Measurements from ENCODE around the gene GRB7.
A peak's percentile ranks its signal among the peaks of the same experiment; 100 is the strongest.

Gene GRB7

DNA sequence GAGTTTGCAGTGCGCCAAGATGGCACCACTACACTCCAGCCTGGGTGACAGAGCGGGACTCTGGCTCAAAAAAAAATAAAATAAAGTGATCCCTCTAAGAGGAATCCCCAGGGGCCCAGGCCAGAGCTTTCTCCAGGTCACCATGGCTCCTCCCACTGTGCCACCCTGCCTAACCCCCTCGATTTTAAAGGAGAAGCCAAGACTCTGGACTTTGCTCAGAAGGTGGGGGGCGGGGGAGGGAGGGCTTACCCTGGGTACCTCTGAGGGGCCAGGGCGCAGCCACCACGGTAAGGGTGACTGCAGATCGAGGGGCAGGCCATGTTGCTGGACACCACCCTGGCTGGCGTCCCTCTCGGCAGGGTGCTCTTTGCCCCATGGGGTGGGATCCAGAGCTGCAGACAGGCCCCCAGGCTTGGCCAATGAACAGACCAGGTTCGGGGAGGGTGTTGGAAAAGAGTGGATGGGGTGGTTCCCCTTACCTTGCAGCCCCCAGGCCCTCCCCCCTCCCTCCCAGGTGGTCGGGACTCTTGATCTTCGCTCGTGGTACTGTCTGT, 455 bp upstream of the GRB7 start:
- Histone ChIP-seq H3K4me3 (ENCODE audit: low read length) (peak overlapping the region; percentile 85), H3K4me1 (ENCODE audit: insufficient read depth, low read length) (peaks cover 19% of the 10 kb centered on the region), H3K36me3 (ENCODE audit: insufficient read depth, low read depth, low read length) (no peaks in the 10 kb centered on the region), H3K27me3 (ENCODE audit: insufficient read depth, low read length) (peaks cover 9% of the 10 kb centered on the region; the same call in 1 of the 2 replicates), H3K9me3 (ENCODE audit: insufficient read depth, low read depth, low read length) (no peaks in the 10 kb centered on the region), H3K9ac (ENCODE audit: low read depth, low read length) (peak overlapping the region; percentile 96; the same call in 1 of the 2 replicates), H3K27ac (ENCODE audit: low read length) (peak overlapping the region; percentile 76)

- peaks cover 9% of the 10 kb centered on the region; the same call in 1 of the 2 replicates for H3K27me3 ChIP-seq (ENCODE audit: insufficient read depth, low read length)
- H3K4me3 ChIP-seq (ENCODE audit: low read length), result peak overlapping the region; percentile 85
- peaks cover 9% of the 10 kb centered on the region for H3K36me3 ChIP-seq (ENCODE audit: insufficient read depth, low read depth, low read length)
- peak overlapping the region; percentile 92 for H3K27ac ChIP-seq (ENCODE audit: low read length)
- peaks cover 19% of the 10 kb centered on the region for H3K4me1 ChIP-seq (ENCODE audit: insufficient read depth, low read length)
- H3K9ac ChIP-seq (ENCODE audit: low read depth, low read length), result peak overlapping the region; percentile 96
- no peaks in the 10 kb centered on the region for H3K9me3 ChIP-seq (ENCODE audit: insufficient read depth, low read depth, low read length)
Measured at GRCh38 chr17:39738568-39738901, 797 bp downstream of the GRB7 start.

DNA sequence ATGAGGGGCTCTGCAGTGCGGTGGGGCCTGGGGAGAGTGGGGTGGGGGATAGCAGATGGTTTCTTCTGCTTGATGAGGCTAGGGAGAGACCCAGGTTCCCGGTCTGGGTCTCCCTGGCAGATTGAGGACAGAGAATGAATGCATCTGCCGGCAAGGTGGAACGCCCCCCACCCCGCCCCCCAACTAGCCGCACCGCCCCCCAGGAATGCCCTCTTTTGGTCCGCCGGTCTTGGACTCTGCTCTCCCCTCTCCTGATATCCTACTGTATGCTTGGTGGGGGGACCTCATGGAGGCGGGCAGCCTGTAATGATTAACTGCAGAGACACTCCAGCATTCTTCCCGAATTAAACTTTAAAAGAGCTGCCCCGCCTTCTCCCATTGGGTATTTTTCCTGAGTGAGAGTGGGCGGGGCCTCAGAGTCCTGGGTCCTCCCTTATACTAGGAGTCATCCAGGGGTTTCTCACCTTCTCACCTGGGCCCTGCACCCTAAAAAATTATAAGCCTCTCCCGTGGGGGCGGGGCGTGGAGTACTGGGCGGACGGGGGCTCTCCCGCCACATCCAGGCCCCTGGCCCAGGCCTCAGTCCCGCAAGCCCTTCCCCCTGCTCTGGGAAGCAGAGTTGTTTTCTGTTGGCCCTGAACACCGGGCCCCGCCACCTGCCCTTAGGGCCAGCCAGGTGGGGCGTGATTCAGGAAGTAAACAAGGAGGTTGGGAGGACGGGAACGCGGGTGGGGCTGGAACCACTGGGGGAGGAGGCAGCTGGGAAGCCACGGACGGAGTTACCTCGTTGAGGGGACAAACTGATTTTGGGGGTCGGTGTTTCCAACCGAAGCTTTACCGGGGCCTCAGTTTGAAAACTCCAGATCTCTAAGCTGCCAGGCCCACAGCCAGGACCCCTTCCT, 1.5 kb downstream of the GRB7 start:
- peak overlapping the region; percentile 85 for H3K4me3 ChIP-seq (ENCODE audit: low read length)

GRCh38 chr17:39739885-39740356, 2.2 kb downstream of the GRB7 start:
- Histone ChIP-seq H3K27ac (ENCODE audit: low read length) (peak overlapping the region; percentile 92), H3K4me1 (ENCODE audit: insufficient read depth, low read length) (peaks cover 19% of the 10 kb centered on the region), H3K4me3 (ENCODE audit: low read length) (peak overlapping the region; percentile 85), H3K9ac (ENCODE audit: low read depth, low read length) (peak overlapping the region; percentile 90), H3K9me3 (ENCODE audit: insufficient read depth, low read depth, low read length) (no peaks in the 10 kb centered on the region), H3K36me3 (ENCODE audit: insufficient read depth, low read depth, low read length) (peaks cover 23% of the 10 kb centered on the region), H3K27me3 (ENCODE audit: insufficient read depth, low read length) (peaks cover 9% of the 10 kb centered on the region; the same call in 1 of the 2 replicates)

More for the DNA sequence above, 1.5 kb downstream of the GRB7 start:
- Histone ChIP-seq H3K9me3 (ENCODE audit: insufficient read depth, low read depth, low read length) (no peaks in the 10 kb centered on the region), H3K27me3 (ENCODE audit: insufficient read depth, low read length) (peaks cover 9% of the 10 kb centered on the region; the same call in 1 of the 2 replicates), H3K36me3 (ENCODE audit: insufficient read depth, low read depth, low read length) (peaks cover 16% of the 10 kb centered on the region), H3K9ac (ENCODE audit: low read depth, low read length) (peak overlapping the region; percentile 96; the same call in 1 of the 2 replicates), H3K4me1 (ENCODE audit: insufficient read depth, low read length) (peaks cover 19% of the 10 kb centered on the region), H3K27ac (ENCODE audit: low read length) (peak overlapping the region; percentile 92)

DNA sequence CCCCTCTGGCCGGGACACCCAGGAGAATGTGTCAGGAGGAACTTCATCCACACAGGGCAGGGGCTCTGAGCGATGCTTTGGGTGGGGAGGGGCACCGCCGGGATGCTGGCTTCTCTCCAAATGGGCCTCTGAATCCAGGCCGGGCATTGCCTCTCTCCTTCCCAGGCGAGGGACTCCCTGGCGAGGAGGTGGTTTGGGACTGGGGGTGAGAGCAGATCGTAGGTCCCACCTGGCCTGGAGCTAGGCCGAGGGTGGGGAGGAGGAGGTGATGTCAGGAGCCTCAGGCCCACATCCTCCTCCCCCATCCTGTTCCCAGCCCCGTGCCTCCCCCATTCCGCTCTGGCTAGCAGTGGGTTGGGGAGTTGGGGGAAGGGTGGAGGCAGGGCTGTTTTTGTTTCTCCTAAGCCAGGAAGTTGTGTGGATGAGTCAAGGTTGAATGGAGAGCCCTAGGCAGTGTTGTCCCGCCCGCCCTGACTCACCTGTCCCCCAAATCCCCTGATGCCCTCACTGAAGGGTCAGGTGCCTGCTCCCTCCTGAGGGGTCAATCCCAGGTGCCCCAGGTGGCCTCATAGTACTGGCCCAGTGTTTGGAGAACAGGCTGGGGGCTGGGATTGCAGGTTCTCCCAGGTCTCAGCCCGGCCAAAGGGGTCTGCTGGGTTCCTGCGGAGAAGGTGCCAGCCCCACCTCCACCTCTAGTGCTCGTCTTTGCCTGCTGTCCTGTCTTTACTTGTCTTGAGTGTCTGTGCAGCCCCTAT, 2.8 kb downstream of the GRB7 start:
- peak overlapping the region; percentile 94 for H3K27ac ChIP-seq (ENCODE audit: low read length)
- H3K4me1 ChIP-seq (ENCODE audit: insufficient read depth, low read length), result peaks cover 19% of the 10 kb centered on the region
- peaks cover 29% of the 10 kb centered on the region for H3K36me3 ChIP-seq (ENCODE audit: insufficient read depth, low read depth, low read length)
- peak overlapping the region; percentile 90 for H3K9ac ChIP-seq (ENCODE audit: low read depth, low read length)
- H3K9me3 ChIP-seq (ENCODE audit: insufficient read depth, low read depth, low read length), result no peaks in the 10 kb centered on the region
- H3K4me3 ChIP-seq (ENCODE audit: low read length), result peak overlapping the region; percentile 85
- peaks cover 9% of the 10 kb centered on the region; the same call in 1 of the 2 replicates for H3K27me3 ChIP-seq (ENCODE audit: insufficient read depth, low read length)

DNA sequence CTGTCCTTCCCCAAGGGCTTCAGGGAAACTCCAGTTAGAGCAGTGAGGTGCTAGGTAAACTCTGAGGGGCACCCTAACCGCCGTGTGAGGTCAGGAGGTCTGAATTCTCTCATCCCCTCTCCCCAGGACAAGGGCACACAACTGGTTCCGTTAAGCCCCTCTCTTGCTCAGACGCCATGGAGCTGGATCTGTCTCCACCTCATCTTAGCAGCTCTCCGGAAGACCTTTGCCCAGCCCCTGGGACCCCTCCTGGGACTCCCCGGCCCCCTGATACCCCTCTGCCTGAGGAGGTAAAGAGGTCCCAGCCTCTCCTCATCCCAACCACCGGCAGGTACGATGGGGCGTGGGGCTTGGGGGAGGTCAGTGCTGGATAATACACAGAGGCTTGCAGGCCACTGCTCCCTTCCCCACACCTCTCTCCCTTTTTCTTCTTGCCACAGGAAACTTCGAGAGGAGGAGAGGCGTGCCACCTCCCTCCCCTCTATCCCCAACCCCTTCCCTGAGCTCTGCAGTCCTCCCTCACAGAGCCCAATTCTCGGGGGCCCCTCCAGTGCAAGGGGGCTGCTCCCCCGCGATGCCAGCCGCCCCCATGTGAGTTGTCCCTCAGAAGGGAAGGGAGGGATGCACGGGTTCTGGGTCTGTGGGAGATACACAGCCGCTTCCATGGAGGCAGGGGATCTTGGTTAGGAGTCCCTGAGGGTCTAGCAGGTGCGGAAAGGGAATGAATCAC, 4.6 kb downstream of the GRB7 start:
- no peaks in the 10 kb centered on the region for H3K9me3 ChIP-seq (ENCODE audit: insufficient read depth, low read depth, low read length)
- peaks cover 15% of the 10 kb centered on the region for H3K4me1 ChIP-seq (ENCODE audit: insufficient read depth, low read length)
- H3K9ac ChIP-seq (ENCODE audit: low read depth, low read length), result no peak overlapping the region; the same call in 1 of the 2 replicates
- no peak overlapping the region for H3K4me3 ChIP-seq (ENCODE audit: low read length)
- no peak overlapping the region for H3K27ac ChIP-seq (ENCODE audit: low read length)
- peaks cover 41% of the 10 kb centered on the region for H3K36me3 ChIP-seq (ENCODE audit: insufficient read depth, low read depth, low read length)
- H3K27me3 ChIP-seq (ENCODE audit: insufficient read depth, low read length), result peaks cover 9% of the 10 kb centered on the region; the same call in 1 of the 2 replicates

- Histone ChIP-seq H3K9ac (ENCODE audit: low read depth, low read length) (no peak overlapping the region), H3K4me3 (ENCODE audit: low read length) (no peak overlapping the region), H3K36me3 (ENCODE audit: insufficient read depth, low read depth, low read length) (peaks cover 41% of the 10 kb centered on the region), H3K4me1 (ENCODE audit: insufficient read depth, low read length) (peaks cover 15% of the 10 kb centered on the region), H3K27me3 (ENCODE audit: insufficient read depth, low read length) (peaks cover 9% of the 10 kb centered on the region; the same call in 1 of the 2 replicates), H3K27ac (ENCODE audit: low read length) (no peak overlapping the region), H3K9me3 (ENCODE audit: insufficient read depth, low read depth, low read length) (no peaks in the 10 kb centered on the region)
Measured at GRCh38 chr17:39742856-39743436, 5.2 kb downstream of the GRB7 start.

DNA sequence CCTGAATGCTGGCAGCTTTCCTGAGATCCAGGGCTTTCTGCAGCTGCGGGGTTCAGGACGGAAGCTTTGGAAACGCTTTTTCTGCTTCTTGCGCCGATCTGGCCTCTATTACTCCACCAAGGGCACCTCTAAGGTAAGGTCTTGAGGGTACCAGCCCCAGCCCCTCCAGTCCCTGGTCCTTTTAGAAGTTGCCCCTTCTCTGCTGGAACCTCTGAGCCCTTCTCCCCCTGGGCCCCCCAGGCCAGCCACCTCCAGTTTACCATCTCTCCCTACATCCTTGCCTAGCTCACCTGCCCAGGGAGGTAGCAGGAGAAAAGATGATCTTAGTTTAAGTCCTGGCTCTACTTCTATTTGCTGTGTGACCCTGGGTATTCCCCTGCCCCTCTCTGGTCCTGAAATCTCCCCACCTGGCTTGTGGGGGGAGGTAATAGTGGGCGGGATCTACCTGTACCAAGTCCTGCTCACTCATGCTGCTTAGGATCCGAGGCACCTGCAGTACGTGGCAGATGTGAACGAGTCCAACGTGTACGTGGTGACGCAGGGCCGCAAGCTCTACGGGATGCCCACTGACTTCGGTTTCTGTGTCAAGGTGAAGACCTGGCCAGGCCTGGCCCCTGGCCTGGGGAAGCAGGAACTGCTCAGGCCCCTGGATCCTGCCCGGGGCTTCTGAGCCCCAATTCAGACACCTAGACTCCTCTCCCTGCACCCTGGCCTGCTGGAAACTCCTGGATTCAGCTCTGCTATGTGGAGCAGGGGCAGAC, 6.5 kb downstream of the GRB7 start:
- H3K9ac ChIP-seq (ENCODE audit: low read depth, low read length), result no peak overlapping the region
- H3K4me1 ChIP-seq (ENCODE audit: insufficient read depth, low read length), result peaks cover 15% of the 10 kb centered on the region
- H3K4me3 ChIP-seq (ENCODE audit: low read length), result no peak overlapping the region
- peaks cover 41% of the 10 kb centered on the region for H3K36me3 ChIP-seq (ENCODE audit: insufficient read depth, low read depth, low read length)
- H3K27me3 ChIP-seq (ENCODE audit: insufficient read depth, low read length), result peaks cover 4% of the 10 kb centered on the region; the same call in 1 of the 2 replicates
- no peak overlapping the region for H3K27ac ChIP-seq (ENCODE audit: low read length)
- H3K9me3 ChIP-seq (ENCODE audit: insufficient read depth, low read depth, low read length), result no peaks in the 10 kb centered on the region

- no peak overlapping the region for H3K27ac ChIP-seq (ENCODE audit: low read length)
- H3K4me3 ChIP-seq (ENCODE audit: low read length), result no peak overlapping the region
- H3K9ac ChIP-seq (ENCODE audit: low read depth, low read length), result no peak overlapping the region
Measured at GRCh38 chr17:39744836-39745215, 7.1 kb downstream of the GRB7 start.

DNA sequence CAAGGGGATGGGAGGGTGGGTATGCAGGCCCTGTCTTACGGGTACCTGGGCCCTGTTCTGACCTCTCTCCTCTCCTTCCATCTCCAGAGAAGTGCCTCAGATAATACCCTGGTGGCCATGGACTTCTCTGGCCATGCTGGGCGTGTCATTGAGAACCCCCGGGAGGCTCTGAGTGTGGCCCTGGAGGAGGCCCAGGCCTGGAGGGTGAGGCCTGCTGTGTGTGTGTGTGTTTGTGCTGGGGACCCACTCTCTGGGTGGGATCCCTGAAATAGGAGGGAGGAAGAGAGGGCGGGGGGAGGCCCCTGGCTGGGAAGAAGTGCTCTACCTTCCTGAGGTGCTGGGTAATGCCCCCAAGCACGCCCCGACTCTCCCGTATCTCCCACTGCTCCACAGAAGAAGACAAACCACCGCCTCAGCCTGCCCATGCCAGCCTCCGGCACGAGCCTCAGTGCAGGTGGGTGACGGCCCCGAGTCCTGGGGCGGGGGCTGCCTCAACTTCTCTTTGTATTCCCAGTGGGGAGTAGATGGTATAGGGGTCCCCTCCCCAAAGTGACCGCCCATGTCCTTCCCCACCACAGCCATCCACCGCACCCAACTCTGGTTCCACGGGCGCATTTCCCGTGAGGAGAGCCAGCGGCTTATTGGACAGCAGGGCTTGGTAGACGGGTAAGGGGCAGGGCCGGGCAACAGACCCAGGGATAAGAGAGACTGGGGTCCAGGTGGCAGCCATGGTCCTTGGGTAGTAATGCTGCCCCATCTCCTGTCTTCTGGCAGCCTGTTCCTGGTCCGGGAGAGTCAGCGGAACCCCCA, 7.8 kb downstream of the GRB7 start:
- no peak overlapping the region for H3K27ac ChIP-seq (ENCODE audit: low read length)
- peaks cover 41% of the 10 kb centered on the region for H3K36me3 ChIP-seq (ENCODE audit: insufficient read depth, low read depth, low read length)
- no peaks in the 10 kb centered on the region for H3K9me3 ChIP-seq (ENCODE audit: insufficient read depth, low read depth, low read length)
- H3K9ac ChIP-seq (ENCODE audit: low read depth, low read length), result no peak overlapping the region
- H3K4me3 ChIP-seq (ENCODE audit: low read length), result no peak overlapping the region
- H3K4me1 ChIP-seq (ENCODE audit: insufficient read depth, low read length), result peaks cover 9% of the 10 kb centered on the region
- no peaks in the 10 kb centered on the region for H3K27me3 ChIP-seq (ENCODE audit: insufficient read depth, low read length)

More at GRCh38 chr17:39744836-39745215, 7.1 kb downstream of the GRB7 start:
- Histone ChIP-seq H3K36me3 (ENCODE audit: insufficient read depth, low read depth, low read length) (peaks cover 41% of the 10 kb centered on the region), H3K4me1 (ENCODE audit: insufficient read depth, low read length) (peaks cover 15% of the 10 kb centered on the region), H3K27me3 (ENCODE audit: insufficient read depth, low read length) (peaks cover 4% of the 10 kb centered on the region; the same call in 1 of the 2 replicates), H3K9me3 (ENCODE audit: insufficient read depth, low read depth, low read length) (no peaks in the 10 kb centered on the region)

Measured in iPS-20b (cell line).